Measurements from ENCODE around the gene ALDH1A2. TPM values are rescaled to one million over a fixed set of nuclear protein-coding genes. Genes with fewer than 3 reads are reported as not detected.

The ALDH1A2 gene
- total and polyA plus RNA-seq, 4 donors, result 23.4 to 78.6 (median 26.2) TPM

DNA sequence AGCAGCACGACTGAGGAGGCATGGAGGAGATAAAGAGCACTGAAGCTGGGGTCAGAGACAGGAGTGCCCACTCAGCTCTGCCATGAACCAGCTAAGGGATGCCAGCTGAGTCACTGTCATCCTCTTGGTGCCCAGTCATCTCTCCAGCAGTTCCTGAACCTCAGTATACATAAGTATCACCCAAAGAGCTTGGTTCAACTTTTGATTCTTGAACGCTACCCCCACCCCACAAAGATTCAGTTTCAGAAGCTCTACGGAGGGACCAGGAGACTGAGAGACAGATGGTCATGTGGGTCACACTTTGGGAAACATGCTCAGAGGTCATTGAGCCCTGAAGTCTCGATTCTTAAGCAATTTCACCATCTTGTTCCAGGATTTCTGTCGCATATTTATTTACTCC, 108.4 kb downstream of the ALDH1A2 start:
- H3K27ac ChIP-seq (ENCODE audit: low read depth, low read length), result no peak overlapping the region
- no peak for DNase-seq (ENCODE audit: low read depth in 4 of 6, low spot score in 6 of 6)
- 87% methylated on average over 5 of the region's 5 CpGs for WGBS (ENCODE audit: insufficient coverage)
- no peaks in the 10 kb centered on the region for H3K9me3 ChIP-seq (ENCODE audit: control insufficient read depth, insufficient read depth, low read length)
- no peak overlapping the region for H3K4me3 ChIP-seq (ENCODE audit: low read depth, low read length)
- no peaks in the 10 kb centered on the region for H3K4me1 ChIP-seq (ENCODE audit: control insufficient read depth, insufficient read depth, low read length)
- H3K27me3 ChIP-seq (ENCODE audit: control insufficient read depth, insufficient read depth, low read length), result no peaks in the 10 kb centered on the region
- no peaks in the 10 kb centered on the region for H3K36me3 ChIP-seq (ENCODE audit: control insufficient read depth, insufficient read depth, low read length)

DNA sequence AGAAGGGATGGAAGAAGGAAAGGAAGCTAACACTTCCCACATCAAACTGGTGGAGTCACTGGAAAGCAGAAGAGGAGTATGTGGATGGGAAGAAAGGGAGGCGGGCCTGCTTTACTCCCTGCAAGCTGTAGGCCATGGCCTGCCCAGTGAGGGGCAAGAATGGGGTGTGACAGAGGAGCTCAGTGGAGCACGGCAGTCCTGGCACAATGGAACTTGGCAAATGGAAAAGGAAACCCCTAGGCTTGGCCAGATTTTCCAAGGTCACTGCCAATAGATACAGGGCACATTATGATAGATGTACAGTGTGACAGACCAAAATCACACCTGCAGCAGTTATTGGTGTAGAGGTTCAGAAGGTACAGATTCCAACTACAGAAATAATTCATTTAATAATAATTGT, 111.6 kb downstream of the ALDH1A2 start:
- Histone ChIP-seq H3K4me3 (ENCODE audit: low read depth, low read length) (no peak overlapping the region), H3K36me3 (ENCODE audit: control insufficient read depth, insufficient read depth, low read length) (no peaks in the 10 kb centered on the region), H3K4me1 (ENCODE audit: control insufficient read depth, insufficient read depth, low read length) (no peaks in the 10 kb centered on the region), H3K9me3 (ENCODE audit: control insufficient read depth, insufficient read depth, low read length) (no peaks in the 10 kb centered on the region), H3K27ac (ENCODE audit: low read depth, low read length) (no peak overlapping the region), H3K27me3 (ENCODE audit: control insufficient read depth, insufficient read depth, low read length) (no peaks in the 10 kb centered on the region)
- WGBS (ENCODE audit: insufficient coverage), result 80% methylated on average over 2 of the region's 2 CpGs
- DNase-seq (ENCODE audit: low read depth in 4 of 6, low spot score in 6 of 6), result no peak

DNA sequence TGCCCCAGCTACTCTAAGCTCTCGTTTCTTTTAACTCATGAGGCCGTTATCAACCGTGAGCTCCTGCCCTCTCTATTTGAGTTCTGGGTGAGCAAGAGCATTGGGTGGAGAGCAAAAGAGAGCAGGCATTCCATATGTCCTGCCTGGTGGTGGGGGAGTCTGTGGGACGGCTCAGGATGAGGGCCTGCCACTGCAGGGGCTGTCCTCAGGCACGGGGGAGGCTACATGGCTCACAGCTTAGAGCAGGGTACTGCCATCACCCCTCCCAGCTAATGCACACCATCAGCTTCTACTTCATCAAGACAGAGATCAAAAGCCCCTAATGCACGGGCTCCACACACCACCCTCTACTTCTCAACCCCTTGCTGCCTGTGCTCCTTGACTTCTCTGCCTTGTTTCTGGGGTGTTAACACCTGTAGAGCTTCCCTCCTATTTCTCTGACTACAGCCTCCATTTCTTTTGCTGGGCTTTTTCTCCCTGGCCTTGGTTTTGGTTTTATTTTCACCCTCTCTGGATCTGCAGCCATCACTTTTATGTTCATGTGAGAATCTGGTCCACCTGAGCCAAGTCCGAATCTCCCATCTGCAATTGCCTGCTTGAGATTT, 114.1 kb downstream of the ALDH1A2 start:
- Histone ChIP-seq H3K27ac (ENCODE audit: low read depth, low read length) (no peak overlapping the region), H3K27me3 (ENCODE audit: control insufficient read depth, insufficient read depth, low read length) (no peaks in the 10 kb centered on the region), H3K9me3 (ENCODE audit: control insufficient read depth, insufficient read depth, low read length) (no peaks in the 10 kb centered on the region), H3K36me3 (ENCODE audit: control insufficient read depth, insufficient read depth, low read length) (no peaks in the 10 kb centered on the region), H3K4me1 (ENCODE audit: control insufficient read depth, insufficient read depth, low read length) (peaks cover 4% of the 10 kb centered on the region), H3K4me3 (ENCODE audit: low read depth, low read length) (no peak overlapping the region)
- DNase-seq (ENCODE audit: low read depth in 4 of 6, low spot score in 6 of 6), result no peak
- WGBS (ENCODE audit: insufficient coverage), result 85% methylated on average over 4 of the region's 7 CpGs

DNA sequence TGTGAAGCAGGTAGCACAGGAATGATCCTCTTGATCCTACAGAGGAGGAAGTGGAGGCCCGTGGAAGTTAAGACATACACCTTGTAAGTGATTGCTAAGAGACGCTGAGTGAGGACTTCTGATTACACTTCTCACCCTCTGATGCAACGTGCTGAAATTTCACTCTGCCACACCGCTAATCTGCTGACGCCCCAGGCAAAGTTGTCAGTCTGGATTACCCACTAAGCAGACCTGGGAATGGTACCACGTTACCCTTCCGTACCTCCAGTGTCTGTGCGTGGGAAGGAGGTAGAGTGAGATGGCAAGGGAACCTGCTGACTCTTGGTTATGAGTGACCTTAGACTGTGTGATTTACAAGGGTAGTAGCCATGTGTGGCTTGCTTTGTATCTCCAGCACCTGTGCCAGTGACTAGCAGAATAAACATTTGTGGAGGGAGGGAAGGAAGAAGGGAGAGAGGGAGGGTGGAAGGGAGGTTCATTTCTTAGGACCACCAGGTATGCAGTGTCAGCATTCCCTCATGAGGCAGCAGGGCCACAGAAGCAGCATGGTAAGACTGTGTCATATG, 115.0 kb downstream of the ALDH1A2 start:
- no peaks in the 10 kb centered on the region for H3K36me3 ChIP-seq (ENCODE audit: control insufficient read depth, insufficient read depth, low read length)
- WGBS (ENCODE audit: insufficient coverage), result 95% methylated on average over 7 of the region's 8 CpGs
- H3K4me3 ChIP-seq (ENCODE audit: low read depth, low read length), result no peak overlapping the region
- H3K4me1 ChIP-seq (ENCODE audit: control insufficient read depth, insufficient read depth, low read length), result peaks cover 4% of the 10 kb centered on the region
- DNase-seq (ENCODE audit: low read depth in 4 of 6, low spot score in 6 of 6), result no peak
- H3K27me3 ChIP-seq (ENCODE audit: control insufficient read depth, insufficient read depth, low read length), result no peaks in the 10 kb centered on the region
- H3K9me3 ChIP-seq (ENCODE audit: control insufficient read depth, insufficient read depth, low read length), result no peaks in the 10 kb centered on the region
- no peak overlapping the region for H3K27ac ChIP-seq (ENCODE audit: low read depth, low read length)

DNA sequence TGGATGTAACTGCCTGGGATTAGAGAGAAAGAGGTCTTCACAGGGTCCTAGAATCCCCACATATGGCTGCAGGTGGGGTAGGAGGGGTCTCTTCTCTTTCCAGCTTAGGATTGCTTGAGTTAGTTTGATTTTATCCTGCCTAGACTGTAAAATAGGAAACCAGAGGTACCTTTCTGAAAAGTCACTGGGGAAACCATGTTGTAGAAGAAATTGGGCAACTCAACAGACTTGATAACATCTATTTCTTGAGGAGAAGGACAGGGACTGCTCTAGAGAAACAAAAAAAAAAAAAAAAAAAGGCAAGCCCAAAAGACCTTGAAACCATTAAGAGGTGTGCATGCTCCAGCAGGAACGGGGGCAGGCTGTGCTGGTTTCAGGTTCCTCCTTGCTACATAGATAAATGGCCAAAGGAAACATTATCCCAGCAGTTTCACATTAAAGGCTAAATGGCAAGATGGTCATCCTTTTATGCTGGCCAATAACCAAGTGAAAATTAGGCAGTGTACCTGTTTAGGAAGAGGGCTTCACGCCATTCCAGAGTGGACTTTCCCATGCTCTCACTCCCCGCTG, 116.1 kb downstream of the ALDH1A2 start:
- H3K27me3 ChIP-seq (ENCODE audit: control insufficient read depth, insufficient read depth, low read length), result no peaks in the 10 kb centered on the region
- no peak overlapping the region for H3K4me3 ChIP-seq (ENCODE audit: low read depth, low read length)
- peaks cover 4% of the 10 kb centered on the region for H3K4me1 ChIP-seq (ENCODE audit: control insufficient read depth, insufficient read depth, low read length)
- no peaks in the 10 kb centered on the region for H3K9me3 ChIP-seq (ENCODE audit: control insufficient read depth, insufficient read depth, low read length)
- DNase-seq (ENCODE audit: low read depth in 4 of 6, low spot score in 6 of 6), result no peak
- H3K27ac ChIP-seq (ENCODE audit: low read depth, low read length), result no peak overlapping the region
- 71% methylated on average over 1 of the region's 3 CpGs for WGBS (ENCODE audit: insufficient coverage)
- H3K36me3 ChIP-seq (ENCODE audit: control insufficient read depth, insufficient read depth, low read length), result no peaks in the 10 kb centered on the region

DNA sequence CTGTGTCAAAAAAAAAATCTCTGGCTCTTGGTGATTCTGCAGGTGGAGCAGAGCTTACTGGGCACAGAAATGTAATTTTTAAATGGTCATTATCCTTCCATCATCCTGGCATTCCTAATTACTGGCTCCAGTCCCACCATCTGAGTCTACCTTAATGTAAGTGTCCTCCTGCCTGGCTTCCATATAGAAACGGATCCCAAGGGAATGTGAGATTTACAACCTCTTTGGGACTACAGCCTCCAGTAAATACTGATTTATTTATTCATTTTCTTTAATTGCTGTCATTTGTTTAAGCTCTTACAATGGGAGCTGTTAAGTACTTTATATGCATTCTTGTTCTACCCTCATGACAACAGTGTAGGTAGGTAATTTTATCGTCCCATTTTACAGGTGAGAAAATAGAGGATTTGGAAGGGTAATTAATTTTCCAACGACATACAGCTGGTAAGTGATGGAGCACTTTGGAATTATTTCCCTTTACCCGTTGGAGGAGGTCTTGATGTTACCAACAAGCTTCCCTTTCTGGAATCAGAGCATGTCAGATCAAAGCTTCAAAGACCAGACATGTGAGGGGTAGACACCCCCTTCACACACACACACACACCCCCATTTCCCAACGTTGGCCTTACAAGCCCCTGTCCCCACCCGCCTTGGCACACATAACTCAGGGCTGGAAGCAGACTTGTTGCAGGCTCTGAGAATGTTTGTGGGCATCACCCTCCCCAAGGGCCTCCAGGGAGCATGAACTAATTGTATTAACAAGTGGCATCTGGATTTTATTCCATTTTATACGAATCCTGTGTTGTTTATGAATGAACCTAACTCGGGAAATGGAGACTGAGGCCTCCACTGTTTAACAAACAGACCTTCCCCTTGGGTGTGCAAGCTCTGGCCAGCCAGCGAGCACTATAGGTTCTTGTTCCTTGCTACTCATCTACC, 116.9 kb downstream of the ALDH1A2 start:
- H3K4me1 ChIP-seq (ENCODE audit: control insufficient read depth, insufficient read depth, low read length), result peaks cover 4% of the 10 kb centered on the region
- 73% methylated on average over 4 of the region's 9 CpGs for WGBS (ENCODE audit: insufficient coverage)
- peak in 1 of 6 donors; percentile 69 for DNase-seq (ENCODE audit: low read depth in 4 of 6, low spot score in 6 of 6)
- H3K36me3 ChIP-seq (ENCODE audit: control insufficient read depth, insufficient read depth, low read length), result no peaks in the 10 kb centered on the region
- no peak overlapping the region for H3K4me3 ChIP-seq (ENCODE audit: low read depth, low read length)
- H3K27me3 ChIP-seq (ENCODE audit: control insufficient read depth, insufficient read depth, low read length), result no peaks in the 10 kb centered on the region
- no peak overlapping the region for H3K27ac ChIP-seq (ENCODE audit: low read depth, low read length)
- no peaks in the 10 kb centered on the region for H3K9me3 ChIP-seq (ENCODE audit: control insufficient read depth, insufficient read depth, low read length)

DNA sequence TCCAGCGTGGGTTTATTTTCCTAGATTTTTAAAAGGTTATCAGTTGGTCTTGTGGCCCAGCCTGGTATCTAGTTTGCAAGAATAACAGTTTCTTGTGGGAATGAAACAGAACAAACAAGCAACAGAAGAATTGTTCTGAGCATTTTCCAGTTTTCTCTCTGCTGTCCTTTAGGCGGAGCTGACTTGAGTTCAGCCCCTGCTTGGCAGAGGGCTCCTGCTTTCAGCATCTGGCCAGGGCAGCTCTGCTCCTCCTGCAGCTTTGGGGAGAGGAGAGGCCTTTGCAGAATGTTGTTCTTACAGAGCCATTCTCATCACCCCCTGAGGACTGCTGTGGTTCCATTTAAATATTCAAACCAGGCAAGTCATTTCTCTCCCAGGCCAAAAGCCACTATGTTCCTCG, 117.7 kb downstream of the ALDH1A2 start:
- WGBS (ENCODE audit: insufficient coverage), result 70% methylated on average over 1 of the region's 3 CpGs
- peak in 2 of 6 donors; percentile 45 to 46 for DNase-seq (ENCODE audit: low read depth in 4 of 6, low spot score in 6 of 6)
- H3K27me3 ChIP-seq (ENCODE audit: control insufficient read depth, insufficient read depth, low read length), result no peaks in the 10 kb centered on the region
- H3K36me3 ChIP-seq (ENCODE audit: control insufficient read depth, insufficient read depth, low read length), result no peaks in the 10 kb centered on the region
- no peaks in the 10 kb centered on the region for H3K9me3 ChIP-seq (ENCODE audit: control insufficient read depth, insufficient read depth, low read length)
- H3K4me1 ChIP-seq (ENCODE audit: control insufficient read depth, insufficient read depth, low read length), result peaks cover 4% of the 10 kb centered on the region
- H3K27ac ChIP-seq (ENCODE audit: low read depth, low read length), result no peak overlapping the region
- H3K4me3 ChIP-seq (ENCODE audit: low read depth, low read length), result no peak overlapping the region

DNA sequence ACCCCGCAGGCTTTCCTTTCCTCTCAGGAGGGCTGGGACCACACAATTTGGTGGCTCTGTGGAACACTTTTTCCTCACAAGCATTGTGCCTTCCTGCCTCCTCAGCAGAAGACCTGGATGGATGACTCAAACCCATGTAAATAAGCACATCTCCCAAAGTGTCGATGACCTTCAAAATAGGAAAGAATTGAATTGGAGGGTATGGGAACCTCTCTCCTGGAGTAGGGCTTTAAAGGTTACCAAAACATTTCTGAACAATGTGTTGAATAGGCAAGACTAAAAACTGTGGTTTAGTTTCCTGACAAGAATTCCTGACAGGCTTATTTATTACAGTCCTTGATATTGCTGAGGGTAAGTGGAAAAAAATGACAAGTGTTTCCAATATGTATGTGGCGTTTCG, 118.2 kb downstream of the ALDH1A2 start:
- H3K9me3 ChIP-seq (ENCODE audit: control insufficient read depth, insufficient read depth, low read length), result no peaks in the 10 kb centered on the region
- no peak overlapping the region for H3K4me3 ChIP-seq (ENCODE audit: low read depth, low read length)
- no peaks in the 10 kb centered on the region for H3K36me3 ChIP-seq (ENCODE audit: control insufficient read depth, insufficient read depth, low read length)
- peaks cover 4% of the 10 kb centered on the region for H3K4me1 ChIP-seq (ENCODE audit: control insufficient read depth, insufficient read depth, low read length)
- H3K27ac ChIP-seq (ENCODE audit: low read depth, low read length), result no peak overlapping the region
- no peak for DNase-seq (ENCODE audit: low read depth in 4 of 6, low spot score in 6 of 6)
- 92% methylated on average over 3 of the region's 4 CpGs for WGBS (ENCODE audit: insufficient coverage)
- H3K27me3 ChIP-seq (ENCODE audit: control insufficient read depth, insufficient read depth, low read length), result no peaks in the 10 kb centered on the region

DNA sequence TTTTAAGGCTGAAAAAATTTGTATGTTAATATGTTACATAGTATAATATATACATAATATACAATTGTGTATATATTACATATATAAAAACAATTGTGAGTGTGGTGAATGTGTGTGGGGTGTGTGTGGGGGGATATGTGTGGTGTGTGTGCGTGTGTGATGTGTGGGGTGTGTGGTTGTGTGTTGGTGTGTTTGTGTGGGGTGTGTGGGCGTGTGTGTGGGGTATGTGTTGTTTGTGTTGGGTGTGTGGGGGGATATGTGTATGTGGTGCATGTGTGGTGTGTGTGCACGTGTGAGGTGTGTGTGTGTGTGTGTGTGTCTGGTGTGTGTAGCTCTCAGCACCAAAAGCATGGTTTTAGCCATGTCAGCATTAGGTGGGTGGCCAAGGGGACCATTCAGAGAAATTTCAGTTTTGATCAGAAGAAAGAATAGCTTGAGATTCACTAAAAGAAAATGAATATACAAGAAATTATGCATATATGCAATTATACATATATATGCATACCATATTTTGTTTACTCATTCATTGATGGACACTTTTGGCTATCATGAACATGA, 118.9 kb downstream of the ALDH1A2 start:
- H3K27ac ChIP-seq (ENCODE audit: low read depth, low read length), result no peak overlapping the region
- H3K4me1 ChIP-seq (ENCODE audit: control insufficient read depth, insufficient read depth, low read length), result peaks cover 4% of the 10 kb centered on the region
- no peaks in the 10 kb centered on the region for H3K9me3 ChIP-seq (ENCODE audit: control insufficient read depth, insufficient read depth, low read length)
- no peak for DNase-seq (ENCODE audit: low read depth in 4 of 6, low spot score in 6 of 6)
- 97% methylated on average over 3 of the region's 3 CpGs for WGBS (ENCODE audit: insufficient coverage)
- H3K4me3 ChIP-seq (ENCODE audit: low read depth, low read length), result no peak overlapping the region
- H3K27me3 ChIP-seq (ENCODE audit: control insufficient read depth, insufficient read depth, low read length), result no peaks in the 10 kb centered on the region
- H3K36me3 ChIP-seq (ENCODE audit: control insufficient read depth, insufficient read depth, low read length), result no peaks in the 10 kb centered on the region
